ENCODE results near the gene ROBO4.
A peak's percentile ranks its signal among the peaks of the same experiment; 100 is the strongest.

The ROBO4 gene

GRCh38 chr11:124868331-124869274 is 29.1 kb downstream of the ROBO4 start:
- H3K4me3 ChIP-seq (ENCODE audit: low read depth in 1 of 2, low read length in 2 of 2), result no peak overlapping the region
- H3K4me1 ChIP-seq (ENCODE audit: control insufficient read depth in 1 of 2, insufficient read depth in 2 of 2, low read length in 2 of 2), result peaks cover 0 to 36% of the 10 kb centered on the region in 2 donors
- peaks cover 77% of the 10 kb centered on the region for H3K27me3 ChIP-seq (ENCODE audit: low read depth, low read length)
- H3K36me3 ChIP-seq (ENCODE audit: control insufficient read depth in 1 of 2, insufficient read depth in 2 of 2, low read length in 2 of 2), result no peaks in the 10 kb centered on the region
- H3K27ac ChIP-seq (ENCODE audit: low read length), result no peak overlapping the region
- H3K9me3 ChIP-seq (ENCODE audit: control insufficient read depth in 1 of 2, low read length in 2 of 2), result no peaks in the 10 kb centered on the region

- Histone ChIP-seq H3K27me3 (ENCODE audit: low read depth, low read length) (peaks cover 79% of the 10 kb centered on the region), H3K36me3 (ENCODE audit: control insufficient read depth in 1 of 2, insufficient read depth in 2 of 2, low read length in 2 of 2) (no peaks in the 10 kb centered on the region)
These were observed 30.0 kb downstream of the ROBO4 start for GRCh38 chr11:124867700-124868099.

GRCh38 chr11:124865902-124866851 is 31.5 kb downstream of the ROBO4 start:
- Histone ChIP-seq H3K4me1 (ENCODE audit: control insufficient read depth in 1 of 2, insufficient read depth in 2 of 2, low read length in 2 of 2) (peaks cover 0 to 47% of the 10 kb centered on the region in 2 donors), H3K27ac (ENCODE audit: low read length) (no peak overlapping the region), H3K36me3 (ENCODE audit: control insufficient read depth in 1 of 2, insufficient read depth in 2 of 2, low read length in 2 of 2) (no peaks in the 10 kb centered on the region), H3K4me3 (ENCODE audit: low read depth in 1 of 2, low read length in 2 of 2) (peak overlapping the region in 1 of 2 donors; percentile 45), H3K9me3 (ENCODE audit: control insufficient read depth in 1 of 2, low read length in 2 of 2) (no peaks in the 10 kb centered on the region), H3K27me3 (ENCODE audit: low read depth, low read length) (peaks cover 91% of the 10 kb centered on the region)

More at GRCh38 chr11:124867700-124868099, 30.0 kb downstream of the ROBO4 start:
- peaks cover 0 to 45% of the 10 kb centered on the region in 2 donors for H3K4me1 ChIP-seq (ENCODE audit: control insufficient read depth in 1 of 2, insufficient read depth in 2 of 2, low read length in 2 of 2)
- no peak overlapping the region for H3K4me3 ChIP-seq (ENCODE audit: low read depth in 1 of 2, low read length in 2 of 2)
- no peaks in the 10 kb centered on the region for H3K9me3 ChIP-seq (ENCODE audit: control insufficient read depth in 1 of 2, low read length in 2 of 2)
- no peak overlapping the region for H3K27ac ChIP-seq (ENCODE audit: low read length)

GRCh38 chr11:124865181-124865901 is 32.3 kb downstream of the ROBO4 start, which contains the start of gene ROBO3:
ROBO3 (plus strand) TSS chr11:124865432; CDS start chr11:124865578, 146 bp downstream.
- H3K27me3 ChIP-seq (ENCODE audit: low read depth, low read length), result peaks cover 90% of the 10 kb centered on the region
- H3K36me3 ChIP-seq (ENCODE audit: control insufficient read depth in 1 of 2, insufficient read depth in 2 of 2, low read length in 2 of 2), result no peaks in the 10 kb centered on the region
- peak within 1 kb of the TSS in 1 of 2 donors; percentile 45 for H3K4me3 ChIP-seq (ENCODE audit: low read depth in 1 of 2, low read length in 2 of 2)
- no peaks in the 10 kb centered on the region for H3K9me3 ChIP-seq (ENCODE audit: control insufficient read depth in 1 of 2, low read length in 2 of 2)
- no peak within 1 kb of the TSS for H3K27ac ChIP-seq (ENCODE audit: low read length)
- peaks cover 0 to 47% of the 10 kb centered on the region in 2 donors for H3K4me1 ChIP-seq (ENCODE audit: control insufficient read depth in 1 of 2, insufficient read depth in 2 of 2, low read length in 2 of 2)

GRCh38 chr11:124864892-124865180 is 32.8 kb downstream of the ROBO4 start:
- H3K4me1 ChIP-seq (ENCODE audit: control insufficient read depth in 1 of 2, insufficient read depth in 2 of 2, low read length in 2 of 2), result peaks cover 0 to 47% of the 10 kb centered on the region in 2 donors
- H3K4me3 ChIP-seq (ENCODE audit: low read depth in 1 of 2, low read length in 2 of 2), result peak overlapping the region in 1 of 2 donors; percentile 45
- H3K27me3 ChIP-seq (ENCODE audit: low read depth, low read length), result peaks cover 86% of the 10 kb centered on the region
- H3K9me3 ChIP-seq (ENCODE audit: control insufficient read depth in 1 of 2, low read length in 2 of 2), result no peaks in the 10 kb centered on the region
- no peak overlapping the region for H3K27ac ChIP-seq (ENCODE audit: low read length)
- no peaks in the 10 kb centered on the region for H3K36me3 ChIP-seq (ENCODE audit: control insufficient read depth in 1 of 2, insufficient read depth in 2 of 2, low read length in 2 of 2)

- Histone ChIP-seq H3K36me3 (ENCODE audit: control insufficient read depth in 1 of 2, insufficient read depth in 2 of 2, low read length in 2 of 2) (no peaks in the 10 kb centered on the region), H3K27ac (ENCODE audit: low read length) (no peak overlapping the region), H3K9me3 (ENCODE audit: control insufficient read depth in 1 of 2, low read length in 2 of 2) (no peaks in the 10 kb centered on the region), H3K27me3 (ENCODE audit: low read depth, low read length) (peaks cover 81% of the 10 kb centered on the region), H3K4me1 (ENCODE audit: control insufficient read depth in 1 of 2, insufficient read depth in 2 of 2, low read length in 2 of 2) (peaks cover 0 to 47% of the 10 kb centered on the region in 2 donors), H3K4me3 (ENCODE audit: low read depth in 1 of 2, low read length in 2 of 2) (no peak overlapping the region)
These were observed 33.3 kb downstream of the ROBO4 start for GRCh38 chr11:124864176-124864891.

GRCh38 chr11:124863826-124864165 is 33.9 kb downstream of the ROBO4 start:
- Histone ChIP-seq H3K4me3 (ENCODE audit: low read depth in 1 of 2, low read length in 2 of 2) (peak overlapping the region; percentile 5 to 53), H3K36me3 (ENCODE audit: control insufficient read depth in 1 of 2, insufficient read depth in 2 of 2, low read length in 2 of 2) (no peaks in the 10 kb centered on the region), H3K27ac (ENCODE audit: low read length) (no peak overlapping the region), H3K27me3 (ENCODE audit: low read depth, low read length) (peaks cover 76% of the 10 kb centered on the region), H3K9me3 (ENCODE audit: control insufficient read depth in 1 of 2, low read length in 2 of 2) (no peaks in the 10 kb centered on the region), H3K4me1 (ENCODE audit: control insufficient read depth in 1 of 2, insufficient read depth in 2 of 2, low read length in 2 of 2) (peaks cover 0 to 45% of the 10 kb centered on the region in 2 donors)

- H3K9me3 ChIP-seq (ENCODE audit: control insufficient read depth in 1 of 2, low read length in 2 of 2), result no peaks in the 10 kb centered on the region
- peaks cover 0 to 42% of the 10 kb centered on the region in 2 donors for H3K4me1 ChIP-seq (ENCODE audit: control insufficient read depth in 1 of 2, insufficient read depth in 2 of 2, low read length in 2 of 2)
- no peak overlapping the region for H3K27ac ChIP-seq (ENCODE audit: low read length)
- H3K27me3 ChIP-seq (ENCODE audit: low read depth, low read length), result peaks cover 71% of the 10 kb centered on the region
- H3K4me3 ChIP-seq (ENCODE audit: low read depth in 1 of 2, low read length in 2 of 2), result peak overlapping the region; percentile 5 to 53
- no peaks in the 10 kb centered on the region for H3K36me3 ChIP-seq (ENCODE audit: control insufficient read depth in 1 of 2, insufficient read depth in 2 of 2, low read length in 2 of 2)
These were observed 34.4 kb downstream of the ROBO4 start for GRCh38 chr11:124863137-124863825.

- Histone ChIP-seq H3K27ac (ENCODE audit: low read length) (no peak overlapping the region), H3K36me3 (ENCODE audit: control insufficient read depth in 1 of 2, insufficient read depth in 2 of 2, low read length in 2 of 2) (no peaks in the 10 kb centered on the region), H3K4me3 (ENCODE audit: low read depth in 1 of 2, low read length in 2 of 2) (no peak overlapping the region), H3K9me3 (ENCODE audit: control insufficient read depth in 1 of 2, low read length in 2 of 2) (no peaks in the 10 kb centered on the region), H3K4me1 (ENCODE audit: control insufficient read depth in 1 of 2, insufficient read depth in 2 of 2, low read length in 2 of 2) (peaks cover 0 to 36% of the 10 kb centered on the region in 2 donors), H3K27me3 (ENCODE audit: low read depth, low read length) (peaks cover 60% of the 10 kb centered on the region)
These were observed 36.0 kb downstream of the ROBO4 start for GRCh38 chr11:124861670-124862069.

- H3K9me3 ChIP-seq (ENCODE audit: control insufficient read depth in 1 of 2, low read length in 2 of 2), result no peaks in the 10 kb centered on the region
- no peak overlapping the region for H3K27ac ChIP-seq (ENCODE audit: low read length)
- no peaks in the 10 kb centered on the region for H3K36me3 ChIP-seq (ENCODE audit: control insufficient read depth in 1 of 2, insufficient read depth in 2 of 2, low read length in 2 of 2)
- H3K4me1 ChIP-seq (ENCODE audit: control insufficient read depth in 1 of 2, insufficient read depth in 2 of 2, low read length in 2 of 2), result peaks cover 0 to 14% of the 10 kb centered on the region in 2 donors
- no peak overlapping the region for H3K4me3 ChIP-seq (ENCODE audit: low read depth in 1 of 2, low read length in 2 of 2)
- H3K27me3 ChIP-seq (ENCODE audit: low read depth, low read length), result peaks cover 35% of the 10 kb centered on the region
These were observed 38.5 kb downstream of the ROBO4 start for GRCh38 chr11:124859171-124859570.
